Effector memory CD4-positive, alpha-beta T cell (primary cell): ENCODE results near the gene DMGDH.
"Not testable (repeated sequence)": the region's sequence is repeated elsewhere in the genome, so short reads cannot be mapped to it uniquely, and the experiment has no call there.

ENCODE experiments used
- DNase-seq, 3 donors: peaks; one replicate each; pipeline ENCODE4 v3.0.0-alpha.2; 2020
- H3K27ac ChIP-seq: 2 replicates; pipeline ENCODE4 v1.7.0; 2013; ENCODE audit warnings: mild to moderate bottlenecking, low read length, moderate library complexity; ENCODE audit not compliant: insufficient read depth, poor library complexity, severe bottlenecking
- H3K27me3 ChIP-seq: replicated peaks from 2 replicates; pipeline ENCODE4 v1.7.0; 2013; ENCODE audit warnings: mild to moderate bottlenecking, low read length; ENCODE audit not compliant: insufficient read depth, control insufficient read depth, poor library complexity, severe bottlenecking
- H3K36me3 ChIP-seq: 2 replicates; pipeline ENCODE4 v1.7.0; 2013; ENCODE audit warnings: mild to moderate bottlenecking, low read length, moderate library complexity; ENCODE audit not compliant: control insufficient read depth, insufficient read depth
- H3K4me1 ChIP-seq: 2 replicates; pipeline ENCODE4 v1.7.0; 2013; ENCODE audit warnings: low read length, mild to moderate bottlenecking; ENCODE audit not compliant: control insufficient read depth, insufficient read depth, poor library complexity, severe bottlenecking
- H3K4me3 ChIP-seq: 2 replicates; pipeline ENCODE4 v1.7.0; 2013; ENCODE audit warnings: low read length, low read depth, mild to moderate bottlenecking; ENCODE audit not compliant: insufficient read depth, poor library complexity, severe bottlenecking
- H3K9me3 ChIP-seq: 2 replicates; pipeline ENCODE4 v1.7.0; 2013; ENCODE audit warnings: mild to moderate bottlenecking, low read length, moderate library complexity; ENCODE audit not compliant: control insufficient read depth

DMGDH gene

GRCh38 chr5:78983601-78984438 is 85.7 kb downstream of the DMGDH start:
- Histone ChIP-seq H3K27ac (peak overlapping the region; percentile 81), H3K4me3 (peak overlapping the region; percentile 79), H3K27me3 (no peaks in the 10 kb centered on the region), H3K4me1 (no peaks in the 10 kb centered on the region), H3K36me3 (no peaks in the 10 kb centered on the region), H3K9me3 (no peaks in the 10 kb centered on the region)
- DNase-seq: no peak

DNA sequence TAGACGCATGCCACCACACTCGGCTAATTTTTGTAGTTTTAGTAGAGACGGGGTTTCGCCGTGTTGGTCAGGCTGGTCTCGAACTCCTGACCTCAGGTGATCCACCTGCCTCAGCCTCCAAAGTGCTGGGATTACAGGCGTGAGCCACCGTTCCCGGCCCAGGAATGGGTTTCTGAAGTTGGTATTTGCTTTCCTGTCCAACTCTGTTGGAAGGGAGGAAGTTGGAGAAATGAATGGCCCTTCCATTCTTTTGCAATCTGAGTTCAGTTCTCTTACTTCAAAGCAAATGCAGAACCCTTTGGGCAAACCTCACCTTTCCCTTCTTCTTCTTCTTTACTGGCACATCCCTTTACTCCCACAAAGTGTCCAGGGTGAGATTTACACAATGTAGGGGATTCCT is 86.3 kb downstream of the DMGDH start:
- not testable (repeated sequence) for H3K27me3 ChIP-seq, H3K4me1 ChIP-seq, H3K36me3 ChIP-seq, H3K9me3 ChIP-seq, H3K4me3 ChIP-seq, H3K27ac ChIP-seq, DNase-seq

DNA sequence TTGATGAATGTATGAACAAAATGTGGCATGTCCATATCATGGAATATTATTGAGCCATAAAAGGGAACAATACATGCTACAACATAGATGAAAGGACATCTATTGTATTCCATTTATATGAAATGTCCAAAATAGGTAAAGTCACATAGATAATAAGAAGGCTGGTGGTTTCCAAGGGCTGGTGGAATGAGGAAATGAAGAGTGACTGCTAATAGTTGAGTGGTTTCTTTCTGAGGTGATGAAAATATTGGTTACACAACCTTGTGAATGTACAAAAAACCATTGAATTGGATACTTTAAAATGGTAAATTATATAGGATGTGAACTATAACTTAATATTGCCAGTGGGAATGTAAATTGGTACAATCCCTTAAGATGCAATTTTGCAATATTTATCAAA is 89.6 kb downstream of the DMGDH start:
- Histone ChIP-seq H3K9me3 (no peaks in the 10 kb centered on the region), H3K36me3 (no peaks in the 10 kb centered on the region), H3K27me3 (no peaks in the 10 kb centered on the region), H3K4me1 (no peaks in the 10 kb centered on the region), H3K4me3 (no peak overlapping the region), H3K27ac (no peak overlapping the region)
- DNase-seq: no peak

GRCh38 chr5:78979117-78979742 is 90.2 kb downstream of the DMGDH start:
- Histone ChIP-seq H3K4me1 (no peaks in the 10 kb centered on the region), H3K9me3 (no peaks in the 10 kb centered on the region), H3K27ac (no peak overlapping the region), H3K27me3 (no peaks in the 10 kb centered on the region), H3K36me3 (no peaks in the 10 kb centered on the region), H3K4me3 (no peak overlapping the region)
- DNase-seq: no peak

DNA sequence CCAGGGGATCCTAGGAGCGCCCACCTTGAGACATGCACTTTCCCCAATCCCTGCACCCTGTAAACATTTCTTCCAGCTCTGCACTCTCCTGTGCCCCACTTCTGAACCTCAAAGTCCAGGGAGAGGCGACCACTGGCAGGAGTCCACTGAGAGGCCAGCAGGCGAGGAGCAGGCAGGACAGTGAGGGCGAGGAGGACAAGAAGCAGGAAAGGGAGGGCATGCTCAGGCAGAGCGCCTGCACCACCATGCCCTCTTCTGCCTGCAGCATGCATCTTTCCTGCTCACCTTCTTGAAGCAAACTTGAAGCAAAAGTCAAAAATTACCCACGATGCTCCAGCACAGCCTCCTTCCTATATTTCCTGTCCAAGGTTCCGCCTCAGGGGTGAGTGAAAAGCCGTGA is 94.4 kb downstream of the DMGDH start:
- no peak for DNase-seq
- no peaks in the 10 kb centered on the region for H3K4me1 ChIP-seq
- no peak overlapping the region for H3K27ac ChIP-seq
- H3K27me3 ChIP-seq: no peaks in the 10 kb centered on the region
- no peak overlapping the region for H3K4me3 ChIP-seq
- no peaks in the 10 kb centered on the region for H3K9me3 ChIP-seq
- H3K36me3 ChIP-seq: no peaks in the 10 kb centered on the region

GRCh38 chr5:78974601-78975000 is 94.9 kb downstream of the DMGDH start:
- H3K4me3 ChIP-seq: no peak overlapping the region
- H3K27me3 ChIP-seq: no peaks in the 10 kb centered on the region
- H3K36me3 ChIP-seq: no peaks in the 10 kb centered on the region
- H3K4me1 ChIP-seq: no peaks in the 10 kb centered on the region
- H3K9me3 ChIP-seq: no peaks in the 10 kb centered on the region
- H3K27ac ChIP-seq: no peak overlapping the region
- DNase-seq: no peak

DNA sequence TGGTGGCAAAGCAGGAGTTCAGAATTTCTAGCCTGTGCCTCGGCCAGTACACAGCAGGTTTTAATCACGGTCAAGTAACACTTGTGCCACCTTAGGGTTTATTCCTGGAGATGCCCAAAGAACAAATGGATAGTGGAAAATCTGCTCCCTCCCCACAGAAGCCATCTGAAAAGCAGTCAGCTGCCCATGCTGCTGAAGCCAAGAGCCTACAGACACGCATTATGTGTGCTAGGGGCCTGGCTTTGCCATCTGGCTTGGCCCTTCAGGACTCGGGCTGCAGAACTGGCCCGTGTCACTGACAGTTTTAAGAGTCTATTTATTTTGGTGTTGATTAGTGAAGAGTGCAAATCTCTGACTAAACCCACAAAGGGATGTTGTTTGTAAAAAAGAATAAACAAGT is 95.5 kb downstream of the DMGDH start:
- Histone ChIP-seq H3K9me3 (no peaks in the 10 kb centered on the region), H3K36me3 (no peaks in the 10 kb centered on the region), H3K4me1 (no peaks in the 10 kb centered on the region), H3K27ac (no peak overlapping the region), H3K4me3 (no peak overlapping the region), H3K27me3 (no peaks in the 10 kb centered on the region)
- no peak for DNase-seq

DNA sequence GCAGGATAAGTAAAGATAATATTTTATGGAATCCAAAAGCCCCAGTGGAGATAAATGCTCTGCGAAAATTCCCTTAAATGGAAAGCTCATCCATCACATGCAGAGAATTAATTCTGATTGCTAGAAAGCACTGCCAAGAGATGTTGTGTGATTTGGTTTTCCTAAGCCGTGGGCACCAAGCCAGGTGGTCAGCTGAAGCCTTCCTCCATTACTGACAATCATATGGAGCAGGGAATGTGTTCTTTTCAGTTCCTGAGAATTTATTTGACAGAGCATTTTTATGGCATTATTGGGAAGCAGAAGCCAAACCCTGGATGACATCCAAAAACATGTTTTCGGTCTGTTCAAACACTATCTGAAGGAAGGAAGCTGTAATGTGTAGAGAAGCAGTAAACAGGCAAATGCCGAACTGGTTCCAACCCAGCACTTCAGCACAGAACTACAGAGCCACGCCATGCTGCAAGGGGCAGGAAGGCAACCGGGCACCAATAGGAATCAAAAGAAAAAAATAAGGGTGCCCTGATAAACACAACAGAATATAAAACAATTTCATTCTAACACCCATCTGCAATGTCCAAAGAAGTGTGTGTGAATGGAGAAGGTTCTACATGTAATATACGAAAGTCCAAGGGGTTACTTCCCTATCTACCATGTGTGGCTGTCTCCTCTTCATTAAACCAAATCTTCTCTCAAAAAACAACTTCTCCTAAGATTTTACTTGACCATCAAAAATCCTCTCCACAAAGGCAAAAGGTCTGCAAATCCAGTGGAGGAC is 96.6 kb downstream of the DMGDH start:
- Histone ChIP-seq H3K36me3 (no peaks in the 10 kb centered on the region), H3K4me1 (no peaks in the 10 kb centered on the region)

DNA sequence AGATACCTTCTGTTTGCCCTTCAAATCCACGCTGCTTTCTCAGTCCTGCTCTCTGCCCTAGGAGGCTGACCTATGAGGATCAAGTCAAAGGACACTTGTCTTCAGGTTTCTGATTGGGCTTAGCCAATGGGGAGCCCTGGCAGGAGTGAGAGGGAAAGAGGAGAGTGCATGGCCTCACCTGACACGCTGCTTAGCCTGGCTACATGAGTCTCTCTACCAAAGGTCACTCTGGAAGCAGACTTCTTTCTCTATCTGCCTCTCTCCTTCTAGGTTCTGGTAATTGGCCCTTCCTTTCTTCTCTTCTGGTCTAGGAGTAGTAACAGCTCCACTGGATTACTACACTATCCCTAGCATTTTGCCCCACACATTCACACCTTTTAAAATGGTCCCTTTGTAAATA is 97.5 kb downstream of the DMGDH start:
- no peak for DNase-seq
- Histone ChIP-seq H3K4me3 (no peak overlapping the region), H3K9me3 (no peaks in the 10 kb centered on the region), H3K36me3 (no peaks in the 10 kb centered on the region), H3K27me3 (no peaks in the 10 kb centered on the region), H3K27ac (no peak overlapping the region), H3K4me1 (no peaks in the 10 kb centered on the region)

More for the DNA sequence above, 96.6 kb downstream of the DMGDH start:
- DNase-seq: no peak
- H3K27me3 ChIP-seq: no peaks in the 10 kb centered on the region
- H3K9me3 ChIP-seq: no peaks in the 10 kb centered on the region
- H3K27ac ChIP-seq: no peak overlapping the region
- H3K4me3 ChIP-seq: no peak overlapping the region

DNA sequence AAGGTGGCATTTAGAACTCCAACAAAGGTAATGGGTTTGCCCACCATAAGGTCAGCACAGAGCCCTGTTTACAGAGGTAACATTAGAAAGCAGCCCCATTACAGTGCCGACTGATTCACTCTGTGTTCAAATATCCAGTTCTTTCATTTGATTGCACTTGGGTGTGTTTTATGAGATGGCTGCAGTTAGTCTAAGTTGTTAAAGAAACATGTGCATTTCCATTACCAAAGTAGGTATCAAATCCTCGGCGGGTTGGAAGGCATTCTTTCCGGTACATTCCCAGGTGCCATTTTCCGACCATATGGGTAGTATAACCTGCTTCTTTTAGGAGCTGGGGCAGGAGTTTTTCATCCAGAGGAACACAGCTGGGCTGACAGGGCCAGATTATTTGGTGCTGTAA is 100.7 kb downstream of the DMGDH start:
- H3K27me3 ChIP-seq: no peaks in the 10 kb centered on the region
- peaks cover 6% of the 10 kb centered on the region for H3K36me3 ChIP-seq
- H3K9me3 ChIP-seq: no peaks in the 10 kb centered on the region
- H3K27ac ChIP-seq: no peak overlapping the region
- H3K4me3 ChIP-seq: no peak overlapping the region
- DNase-seq: no peak
- H3K4me1 ChIP-seq: no peaks in the 10 kb centered on the region
